ENCODE results near the gene MYOCOS.
"Not testable (repeated sequence)": the region's sequence is repeated elsewhere in the genome, so short reads cannot be mapped to it uniquely, and the experiment has no call there.

The MYOCOS gene

GRCh38 chr1:171606402-171606941 is 15.6 kb upstream of the MYOCOS start:
- Mint-ChIP-seq H3K4me3 (no peak overlapping the region), H3K9me3 (no peaks in the 10 kb centered on the region), H3K4me1 (ENCODE audit: low read depth) (no peaks in the 10 kb centered on the region), H3K27ac (no peak overlapping the region), H3K36me3 (ENCODE audit: low read depth) (no peaks in the 10 kb centered on the region), H3K27me3 (ENCODE audit: low read depth) (no peaks in the 10 kb centered on the region)

DNA sequence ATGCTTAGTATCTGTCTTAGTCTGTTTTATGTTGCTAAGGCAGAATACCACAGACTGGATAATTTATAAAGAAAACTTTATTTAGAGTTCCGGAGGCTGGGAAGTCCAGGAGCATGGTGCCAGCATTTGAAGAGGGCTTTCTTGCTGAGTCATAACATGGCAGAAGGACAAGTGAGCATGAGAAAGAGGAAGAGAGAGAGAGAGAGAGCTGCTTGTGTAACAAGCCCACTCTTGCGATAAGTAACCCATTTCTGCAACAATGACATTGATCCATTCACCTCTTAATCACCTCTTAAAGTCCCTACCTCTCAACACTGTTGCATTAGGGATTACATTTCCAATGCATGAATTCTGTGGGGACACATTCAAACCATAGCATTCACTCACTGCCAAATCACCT is 11.7 kb upstream of the MYOCOS start:
- no peaks in the 10 kb centered on the region for H3K9me3 Mint-ChIP-seq
- H3K4me1 Mint-ChIP-seq (ENCODE audit: low read depth) = no peaks in the 10 kb centered on the region
- no peak overlapping the region for H3K4me3 Mint-ChIP-seq
- no peaks in the 10 kb centered on the region for H3K27me3 Mint-ChIP-seq (ENCODE audit: low read depth)
- H3K36me3 Mint-ChIP-seq (ENCODE audit: low read depth) = no peaks in the 10 kb centered on the region
- H3K27ac Mint-ChIP-seq = no peak overlapping the region

DNA sequence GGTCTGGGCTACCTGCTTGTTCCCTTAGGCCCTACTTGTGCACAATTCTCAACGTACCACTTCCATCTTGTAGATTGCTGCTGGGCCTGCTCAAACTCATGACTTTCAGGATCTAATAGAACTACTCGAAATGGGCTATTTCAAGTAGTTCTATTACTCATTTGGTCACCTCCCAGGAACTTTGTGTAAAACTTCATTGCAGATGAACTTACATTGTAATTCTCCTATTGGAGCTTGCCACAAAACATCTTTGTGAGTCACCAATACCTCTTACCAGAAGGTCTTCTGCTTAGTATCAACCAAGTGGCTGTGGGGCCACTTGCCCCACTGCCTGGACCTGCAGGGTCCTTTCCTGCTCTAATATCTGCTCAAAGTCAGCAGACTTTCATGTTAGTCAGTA is 10.7 kb upstream of the MYOCOS start:
- Mint-ChIP-seq H3K36me3 (ENCODE audit: low read depth) (no peaks in the 10 kb centered on the region), H3K27me3 (ENCODE audit: low read depth) (no peaks in the 10 kb centered on the region), H3K27ac (no peak overlapping the region), H3K4me3 (no peak overlapping the region), H3K4me1 (ENCODE audit: low read depth) (no peaks in the 10 kb centered on the region), H3K9me3 (no peaks in the 10 kb centered on the region)

DNA sequence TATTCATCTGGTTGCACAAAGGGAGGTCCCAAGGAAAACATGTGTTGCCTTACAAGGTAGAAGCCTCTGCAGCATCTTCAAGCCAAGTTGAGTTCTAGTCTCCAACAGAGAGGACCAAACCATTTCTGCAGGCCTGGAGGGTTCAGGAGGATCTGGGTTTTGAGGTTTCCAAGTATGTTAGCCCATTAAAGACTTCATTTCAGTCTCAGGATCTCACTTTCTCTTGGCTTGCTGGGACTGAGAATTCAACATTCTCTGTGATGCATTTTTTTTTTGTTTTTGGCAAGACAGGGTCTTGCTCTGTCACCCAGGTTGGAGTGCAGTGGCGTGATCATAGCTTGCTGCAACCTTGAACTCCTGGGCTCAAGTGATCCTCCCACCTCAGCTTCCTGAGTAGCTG is 8.8 kb upstream of the MYOCOS start:
- no peaks in the 10 kb centered on the region for H3K9me3 Mint-ChIP-seq
- no peak overlapping the region for H3K4me3 Mint-ChIP-seq
- no peaks in the 10 kb centered on the region for H3K36me3 Mint-ChIP-seq (ENCODE audit: low read depth)
- peaks cover 6% of the 10 kb centered on the region for H3K27me3 Mint-ChIP-seq (ENCODE audit: low read depth)
- no peaks in the 10 kb centered on the region for H3K4me1 Mint-ChIP-seq (ENCODE audit: low read depth)
- no peak overlapping the region for H3K27ac Mint-ChIP-seq

- H3K36me3 Mint-ChIP-seq (ENCODE audit: low read depth); H3K27ac Mint-ChIP-seq; H3K27me3 Mint-ChIP-seq (ENCODE audit: low read depth); H3K9me3 Mint-ChIP-seq; H3K4me1 Mint-ChIP-seq (ENCODE audit: low read depth); H3K4me3 Mint-ChIP-seq: not testable (repeated sequence)
Observed at GRCh38 chr1:171615122-171615906, 6.7 kb upstream of the MYOCOS start.

DNA sequence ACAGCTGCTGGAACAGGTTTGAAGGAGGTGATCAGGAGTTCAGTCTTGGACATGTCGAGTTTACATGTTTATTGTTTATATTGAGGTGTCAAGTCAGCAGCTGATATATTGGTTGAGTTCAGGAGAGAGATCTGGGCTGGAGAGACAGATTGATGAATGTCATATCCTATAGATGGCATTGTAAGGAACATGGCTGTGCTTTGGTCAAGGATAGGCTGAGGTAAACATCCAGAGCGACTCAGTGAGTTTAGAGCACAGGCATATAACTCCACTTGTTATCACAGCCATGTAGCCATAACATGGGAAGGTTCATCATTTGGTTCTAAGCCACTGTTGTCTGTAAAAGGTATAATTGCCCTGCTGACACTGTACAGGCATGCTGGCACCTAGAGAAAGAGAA is 5.5 kb upstream of the MYOCOS start:
- peaks cover 10% of the 10 kb centered on the region for H3K27me3 Mint-ChIP-seq (ENCODE audit: low read depth)
- H3K9me3 Mint-ChIP-seq = no peaks in the 10 kb centered on the region
- no peak overlapping the region for H3K27ac Mint-ChIP-seq
- no peaks in the 10 kb centered on the region for H3K36me3 Mint-ChIP-seq (ENCODE audit: low read depth)
- no peaks in the 10 kb centered on the region for H3K4me1 Mint-ChIP-seq (ENCODE audit: low read depth)
- H3K4me3 Mint-ChIP-seq = no peak overlapping the region

- Mint-ChIP-seq H3K4me3 (no peak overlapping the region), H3K9me3 (no peaks in the 10 kb centered on the region), H3K27ac (no peak overlapping the region), H3K27me3 (ENCODE audit: low read depth) (peaks cover 7% of the 10 kb centered on the region), H3K4me1 (ENCODE audit: low read depth) (no peaks in the 10 kb centered on the region), H3K36me3 (ENCODE audit: low read depth) (no peaks in the 10 kb centered on the region)
Observed at GRCh38 chr1:171623651-171624331, 1.7 kb downstream of the MYOCOS start.

GRCh38 chr1:171625225-171625624 is 3.2 kb downstream of the MYOCOS start:
- no peaks in the 10 kb centered on the region for H3K4me1 Mint-ChIP-seq (ENCODE audit: low read depth)
- H3K36me3 Mint-ChIP-seq (ENCODE audit: low read depth) = no peaks in the 10 kb centered on the region
- no peak overlapping the region for H3K4me3 Mint-ChIP-seq
- peaks cover 14% of the 10 kb centered on the region for H3K27me3 Mint-ChIP-seq (ENCODE audit: low read depth)
- H3K27ac Mint-ChIP-seq = no peak overlapping the region
- no peaks in the 10 kb centered on the region for H3K9me3 Mint-ChIP-seq

GRCh38 chr1:171627020-171627419 is 5.0 kb downstream of the MYOCOS start:
- Mint-ChIP-seq H3K4me1 (ENCODE audit: low read depth) (no peaks in the 10 kb centered on the region), H3K36me3 (ENCODE audit: low read depth) (no peaks in the 10 kb centered on the region), H3K27ac (no peak overlapping the region), H3K27me3 (ENCODE audit: low read depth) (peaks cover 12% of the 10 kb centered on the region), H3K4me3 (no peak overlapping the region), H3K9me3 (no peaks in the 10 kb centered on the region)

DNA sequence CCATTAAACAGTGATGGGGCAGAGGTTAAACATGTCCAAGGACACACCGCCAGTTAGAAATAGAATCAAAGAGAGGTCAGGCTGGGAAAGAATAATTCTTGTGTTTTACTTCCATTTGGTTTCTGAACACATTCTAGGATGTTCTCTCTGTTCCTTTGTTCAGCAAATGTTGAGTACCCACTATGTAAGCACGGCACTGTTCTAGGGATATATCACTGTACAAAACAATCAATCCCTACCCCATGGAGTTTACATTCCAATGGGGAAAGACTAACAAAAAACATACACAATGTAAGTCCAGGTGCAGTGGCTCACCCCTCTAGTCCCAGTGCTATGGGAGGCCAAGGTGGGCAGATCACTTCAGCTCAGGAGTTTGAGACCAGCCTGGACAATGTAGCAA is 6.2 kb downstream of the MYOCOS start:
- Mint-ChIP-seq H3K9me3 (no peaks in the 10 kb centered on the region), H3K27me3 (ENCODE audit: low read depth) (peaks cover 16% of the 10 kb centered on the region), H3K36me3 (ENCODE audit: low read depth) (no peaks in the 10 kb centered on the region), H3K27ac (no peak overlapping the region), H3K4me1 (ENCODE audit: low read depth) (no peaks in the 10 kb centered on the region), H3K4me3 (no peak overlapping the region)

GRCh38 chr1:171635661-171636060 is 13.6 kb downstream of the MYOCOS start:
- no peak overlapping the region for H3K4me3 Mint-ChIP-seq
- peaks cover 5% of the 10 kb centered on the region for H3K27me3 Mint-ChIP-seq (ENCODE audit: low read depth)
- no peaks in the 10 kb centered on the region for H3K9me3 Mint-ChIP-seq
- no peaks in the 10 kb centered on the region for H3K4me1 Mint-ChIP-seq (ENCODE audit: low read depth)
- no peaks in the 10 kb centered on the region for H3K36me3 Mint-ChIP-seq (ENCODE audit: low read depth)
- H3K27ac Mint-ChIP-seq = no peak overlapping the region

GRCh38 chr1:171636141-171636540 is 14.1 kb downstream of the MYOCOS start:
- Mint-ChIP-seq H3K27ac (no peak overlapping the region), H3K4me1 (ENCODE audit: low read depth) (no peaks in the 10 kb centered on the region), H3K27me3 (ENCODE audit: low read depth) (peaks cover 5% of the 10 kb centered on the region), H3K9me3 (no peaks in the 10 kb centered on the region), H3K4me3 (no peak overlapping the region), H3K36me3 (ENCODE audit: low read depth) (no peaks in the 10 kb centered on the region)

- no peak overlapping the region for H3K27ac Mint-ChIP-seq
Observed at GRCh38 chr1:171637928-171638576, 16.0 kb downstream of the MYOCOS start.

DNA sequence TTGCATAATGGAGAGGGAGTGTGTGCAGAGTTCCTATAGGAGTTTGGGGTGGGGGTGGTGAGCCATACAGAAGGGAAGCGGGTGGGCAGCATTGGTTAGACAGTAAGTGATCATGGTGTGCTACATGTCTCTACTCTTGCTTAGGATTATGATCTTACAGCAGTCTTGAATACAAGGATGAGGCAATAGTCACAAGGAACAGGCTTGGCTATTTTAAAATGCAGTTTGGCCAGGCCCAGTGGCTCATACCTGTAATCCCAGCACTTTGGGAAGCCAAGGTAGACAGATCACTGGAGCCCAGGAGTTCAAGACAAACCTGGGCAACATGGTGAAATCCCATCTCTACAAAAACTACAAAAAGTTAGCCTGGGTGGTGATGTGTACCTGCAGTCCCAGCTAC is 18.2 kb downstream of the MYOCOS start:
- H3K4me3 Mint-ChIP-seq = no peak overlapping the region
- H3K27me3 Mint-ChIP-seq (ENCODE audit: low read depth) = peaks cover 5% of the 10 kb centered on the region
- H3K4me1 Mint-ChIP-seq (ENCODE audit: low read depth) = peaks cover 5% of the 10 kb centered on the region
- H3K9me3 Mint-ChIP-seq = no peaks in the 10 kb centered on the region
- no peaks in the 10 kb centered on the region for H3K36me3 Mint-ChIP-seq (ENCODE audit: low read depth)
- H3K27ac Mint-ChIP-seq = no peak overlapping the region

More at GRCh38 chr1:171637928-171638576, 16.0 kb downstream of the MYOCOS start:
- H3K36me3 Mint-ChIP-seq (ENCODE audit: low read depth) = no peaks in the 10 kb centered on the region
- H3K9me3 Mint-ChIP-seq = no peaks in the 10 kb centered on the region
- peaks cover 2% of the 10 kb centered on the region for H3K27me3 Mint-ChIP-seq (ENCODE audit: low read depth)
- no peak overlapping the region for H3K4me3 Mint-ChIP-seq
- no peaks in the 10 kb centered on the region for H3K4me1 Mint-ChIP-seq (ENCODE audit: low read depth)

Measured in T-helper 1 cell treated with Interleukin-12 subunit alpha and Interleukin-12 subunit beta and Interleukin-4 antibody, amounts not matched to agents 30 μg/mL and 1 μg/mL, for 36 hours (primary cell).